HG02798 (cell line): ENCODE measurements around the gene IFT80.

Source experiments
- ATAC-seq: cut with Tn5 transposase; IDR thresholded peaks from one replicate; pipeline ENCODE4 v1.9.1; 2021; ENCODE audit warnings: mild to moderate bottlenecking; ENCODE audit not compliant: unreplicated experiment, poor library complexity

IFT80 gene

DNA sequence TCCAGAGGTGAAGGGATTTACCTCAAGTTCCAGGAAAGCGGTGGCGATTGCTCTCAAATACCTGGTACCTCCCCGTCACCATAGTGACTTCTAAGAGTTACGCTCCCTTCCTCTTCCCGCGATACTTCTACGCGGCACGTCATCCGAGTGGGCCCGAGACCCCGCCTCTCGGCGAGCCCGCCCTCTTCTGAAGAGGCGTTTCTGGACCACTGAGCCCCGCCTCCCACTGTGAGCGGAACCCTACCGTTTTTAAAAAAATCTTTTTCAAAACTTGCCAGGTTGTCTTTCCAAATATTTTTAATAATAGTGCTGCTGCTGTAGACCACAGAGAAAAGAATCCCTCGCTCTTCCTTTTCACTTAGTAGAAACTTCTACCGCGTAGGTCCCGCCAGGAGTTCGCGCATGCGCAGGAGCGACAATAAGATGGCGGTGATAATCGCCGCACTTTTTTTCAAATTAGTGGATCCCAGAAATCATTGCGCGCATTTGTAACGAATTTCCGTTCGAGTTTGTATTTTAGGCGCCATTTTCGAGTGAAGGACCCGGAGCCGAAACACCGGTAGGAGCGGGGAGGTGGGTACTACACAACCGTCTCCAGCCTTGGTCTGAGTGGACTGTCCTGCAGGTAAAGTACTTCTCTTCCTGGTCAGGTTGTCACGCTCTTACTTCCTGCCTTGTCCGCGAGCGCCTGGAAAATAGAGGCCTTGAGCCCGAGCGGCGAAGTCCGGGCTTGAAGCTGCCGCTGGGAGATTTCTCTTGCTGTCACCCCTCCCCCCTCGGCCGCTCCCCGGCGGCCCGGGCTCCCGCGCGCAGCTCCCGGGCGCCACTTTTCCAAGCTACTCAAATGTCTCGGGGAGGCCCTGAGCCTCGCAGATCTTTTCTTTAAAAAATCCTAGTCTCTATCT lies at the start of gene IFT80, which contains the start of gene SMC4:
Gene IFT80 (minus strand): TSS at position 101 of the 905 bp plus-strand sequence. CDS start 14,625 bp downstream, outside the sequence.
Gene SMC4 (plus strand): TSS at position 526 of the 905 bp plus-strand sequence. CDS start 1,177 bp downstream, outside the sequence.
- ATAC-seq, result peak; percentile 93

DNA sequence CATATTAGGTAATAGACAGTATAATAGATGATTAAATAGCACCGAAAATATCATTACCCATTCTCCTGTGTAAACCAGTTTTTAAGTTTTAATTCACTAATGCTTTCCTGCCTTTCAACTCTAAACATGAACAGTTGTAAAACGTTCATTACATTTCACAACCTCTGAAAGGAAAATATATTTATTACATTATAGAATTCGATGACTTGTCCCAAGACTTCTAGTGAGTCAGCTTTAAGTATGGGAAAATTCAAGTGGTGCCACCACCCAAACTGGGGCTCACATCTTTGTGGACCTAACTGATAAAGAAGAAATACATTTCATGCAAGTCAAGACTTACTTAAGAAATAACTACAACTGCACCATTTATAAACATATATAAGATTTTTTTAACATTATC lies 48.5 kb upstream of the IFT80 start:
- no peak for ATAC-seq

DNA sequence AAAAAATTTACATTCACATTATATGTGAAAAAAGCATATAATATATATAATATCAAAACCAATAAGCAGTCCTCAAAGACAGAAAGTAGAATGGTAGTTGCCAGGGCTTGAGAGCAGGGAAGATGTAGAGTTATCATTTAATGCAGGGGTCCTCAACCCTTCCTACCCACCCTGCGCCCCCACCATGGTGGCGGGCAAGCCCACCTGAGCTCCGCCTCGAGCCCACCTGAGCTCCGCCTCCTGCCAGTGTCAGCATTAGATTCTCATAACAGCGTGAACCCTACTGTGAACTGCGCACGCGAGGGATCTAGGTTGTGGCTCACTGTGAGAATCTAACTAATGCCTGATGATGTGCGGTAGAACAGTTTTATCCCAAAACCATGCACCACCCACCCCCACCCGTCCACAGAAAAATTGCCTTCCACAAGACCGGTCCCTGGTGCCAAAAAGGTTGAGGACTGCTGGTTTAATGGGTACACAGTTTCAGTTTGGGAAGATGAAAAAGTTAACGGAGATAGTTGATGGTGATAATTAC lies 47.6 kb upstream of the IFT80 start:
- ATAC-seq, result no peak

DNA sequence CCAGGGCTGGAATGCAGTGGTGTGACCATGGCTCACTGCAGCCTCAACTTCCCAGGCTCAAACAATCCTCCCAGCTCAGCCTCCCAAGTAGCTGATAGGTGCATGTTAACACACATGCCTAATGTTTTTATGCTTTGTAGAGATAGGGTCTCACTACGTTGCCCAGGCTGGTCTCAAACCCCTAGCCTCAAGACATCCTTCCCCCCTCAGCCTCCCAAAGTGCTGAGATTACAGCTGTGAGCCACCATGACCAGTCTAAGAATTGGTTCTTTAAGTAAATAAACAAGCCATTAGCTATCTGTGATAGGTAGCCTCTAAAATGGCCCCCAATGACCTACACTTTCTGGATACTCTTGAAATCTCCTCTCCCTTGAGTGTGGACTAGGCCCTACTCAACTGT lies 46.8 kb upstream of the IFT80 start:
- no peak for ATAC-seq

DNA sequence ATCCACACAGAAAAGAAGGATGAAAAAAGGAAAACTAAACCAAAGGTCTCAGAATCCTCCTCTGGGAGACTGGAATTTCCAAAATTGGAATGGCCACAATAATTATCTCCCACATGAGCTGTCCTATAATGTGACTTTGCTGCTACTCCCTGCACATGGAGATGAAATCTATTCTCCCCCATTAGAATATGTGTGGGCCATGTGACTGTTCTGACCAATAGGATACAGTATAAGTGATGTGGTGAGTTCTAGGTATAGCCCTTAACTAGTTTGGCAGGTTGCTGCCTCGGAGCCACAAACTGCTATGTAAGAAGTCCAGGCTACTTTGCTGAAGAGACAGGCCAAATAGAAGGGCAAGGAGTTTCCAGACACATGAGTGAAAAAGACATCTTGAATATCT lies 45.4 kb upstream of the IFT80 start:
- no peak for ATAC-seq

DNA sequence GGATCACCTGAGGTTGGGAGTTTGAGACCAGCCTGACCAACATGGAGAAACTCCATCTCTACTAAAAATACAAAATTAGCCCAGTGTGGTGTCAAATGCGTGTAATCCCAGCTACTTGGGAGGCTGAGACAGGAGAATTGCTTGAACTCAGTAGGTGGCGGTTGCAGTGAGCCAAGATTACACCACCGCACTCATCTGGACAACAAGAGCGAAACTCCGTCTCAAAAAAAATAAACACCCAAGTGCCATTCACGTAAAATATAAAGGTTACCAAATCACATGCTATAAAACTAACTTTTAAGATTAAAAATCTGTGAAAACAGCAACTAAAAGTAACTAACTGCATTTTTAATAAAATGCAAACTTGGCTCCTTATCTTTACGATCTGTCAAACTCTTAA lies 41.7 kb upstream of the IFT80 start:
- no peak for ATAC-seq

DNA sequence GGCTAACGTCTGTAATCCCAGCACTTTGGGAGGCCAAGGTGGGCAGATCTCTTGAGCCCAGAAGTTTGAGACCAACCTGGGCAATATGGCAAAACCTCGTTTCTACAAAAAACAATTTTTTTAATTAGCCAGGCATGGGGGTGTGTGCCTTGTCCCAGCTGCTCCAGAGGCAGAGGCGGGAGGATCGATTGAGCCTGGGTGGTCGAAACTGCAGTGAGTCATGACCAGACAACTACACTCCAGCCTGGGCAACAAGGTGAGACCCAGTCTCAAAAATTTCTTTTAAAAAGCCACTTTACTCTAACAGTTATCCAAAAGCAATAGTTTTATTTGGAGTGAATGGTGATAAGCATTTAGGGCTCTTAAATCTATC lies 38.0 kb upstream of the IFT80 start:
- no peak for ATAC-seq

DNA sequence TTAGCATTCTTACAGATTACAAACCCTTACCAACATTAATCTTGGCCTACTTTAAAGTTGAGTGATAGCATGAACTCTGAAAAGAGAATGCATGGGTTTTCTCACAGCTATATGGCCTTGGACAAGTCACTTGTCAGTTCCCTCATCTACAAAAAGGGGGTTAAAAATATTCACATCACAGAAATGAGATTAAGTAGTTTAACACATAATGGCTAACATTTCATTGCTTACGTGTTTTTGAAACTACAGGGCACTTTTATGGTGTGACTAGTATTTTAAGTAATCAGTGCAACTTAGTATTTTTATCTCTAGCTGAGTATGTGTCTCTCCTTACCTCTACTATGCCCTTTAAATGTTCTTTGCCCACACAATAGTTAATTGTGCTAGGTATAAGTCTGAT lies 36.7 kb upstream of the IFT80 start:
- no peak for ATAC-seq

DNA sequence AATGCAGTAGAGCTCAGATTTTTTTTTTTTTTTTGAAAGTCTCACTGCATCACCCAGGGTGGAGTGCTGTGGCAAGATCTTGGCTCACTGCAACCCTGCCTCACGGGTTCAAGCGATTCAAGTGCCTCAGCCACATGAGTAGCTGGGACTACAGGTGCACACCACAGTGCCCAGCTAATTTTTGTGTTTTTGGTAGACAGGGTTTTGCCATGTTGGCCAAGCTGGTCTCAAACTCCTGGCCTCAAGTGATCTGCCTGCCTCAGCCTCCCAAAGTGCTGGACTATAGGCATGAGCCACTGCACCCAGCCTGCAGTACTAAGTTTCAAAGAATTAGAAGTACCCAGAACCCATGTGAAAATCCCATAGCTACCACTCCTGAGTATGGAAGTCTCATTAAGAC lies 36.1 kb upstream of the IFT80 start:
- no peak for ATAC-seq

DNA sequence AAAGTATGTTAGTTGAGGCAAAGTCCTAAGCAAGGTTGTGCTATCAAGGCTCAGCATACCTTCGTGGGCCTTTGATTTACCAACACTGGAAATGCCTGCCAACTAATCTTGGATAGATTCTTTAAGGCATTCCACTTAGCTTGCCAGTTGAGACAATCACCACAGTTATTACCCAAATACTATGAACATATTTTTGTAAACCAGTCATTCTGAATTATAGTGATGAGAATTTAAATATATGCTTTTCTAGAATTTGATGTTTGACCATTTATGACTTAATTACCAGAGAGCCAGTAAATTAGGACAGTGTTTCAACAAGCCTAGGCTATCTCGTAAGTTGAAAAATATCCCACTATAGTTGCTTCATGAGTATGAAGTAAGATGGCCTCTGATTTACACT lies 35.0 kb upstream of the IFT80 start:
- ATAC-seq, result no peak

DNA sequence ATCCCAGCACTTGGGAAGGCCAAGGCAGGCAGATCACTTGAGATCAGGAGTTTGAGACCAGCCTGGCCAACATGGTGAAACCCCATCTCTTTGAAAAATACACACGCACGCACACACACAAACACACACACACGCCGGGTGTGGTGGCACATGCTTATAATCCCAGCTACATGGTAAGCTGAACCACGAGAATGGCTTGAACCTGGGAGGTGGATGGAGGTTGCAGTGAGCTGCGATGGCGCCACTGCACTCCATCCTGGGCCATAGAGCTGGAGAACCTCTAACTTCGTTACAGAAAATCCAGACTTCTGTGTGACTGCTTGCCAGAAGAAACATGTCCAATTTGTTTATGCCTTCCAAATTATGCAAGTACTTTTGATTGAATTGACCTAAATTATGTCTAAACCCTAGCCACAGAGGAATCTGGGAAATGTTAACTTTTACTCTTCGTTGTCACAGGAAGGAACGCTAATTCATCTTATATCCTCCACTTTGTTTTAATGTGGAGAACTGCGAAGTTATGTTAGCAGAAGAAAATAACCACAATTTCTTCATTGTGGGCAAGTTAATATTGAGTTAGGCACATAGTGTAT lies 28.9 kb upstream of the IFT80 start:
- ATAC-seq, result no peak

DNA sequence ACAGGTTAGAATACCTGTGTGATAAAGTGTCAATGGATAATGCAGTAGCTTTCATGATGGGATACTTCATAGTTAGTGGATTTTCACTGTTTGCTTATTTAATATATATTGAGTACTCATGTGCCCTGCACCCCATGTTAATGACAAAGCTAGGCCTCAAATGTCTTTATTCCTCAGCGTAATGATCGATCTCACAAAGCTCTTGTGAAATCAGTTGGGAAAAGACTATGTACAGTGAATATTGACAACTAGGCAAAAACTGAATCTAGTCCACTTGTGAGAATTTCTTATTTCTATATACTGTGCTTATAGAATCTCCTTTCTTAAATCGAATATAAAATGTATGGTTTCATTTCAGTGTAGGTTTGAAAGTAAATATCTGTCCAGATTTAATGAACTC lies 18.3 kb upstream of the IFT80 start:
- no peak for ATAC-seq

DNA sequence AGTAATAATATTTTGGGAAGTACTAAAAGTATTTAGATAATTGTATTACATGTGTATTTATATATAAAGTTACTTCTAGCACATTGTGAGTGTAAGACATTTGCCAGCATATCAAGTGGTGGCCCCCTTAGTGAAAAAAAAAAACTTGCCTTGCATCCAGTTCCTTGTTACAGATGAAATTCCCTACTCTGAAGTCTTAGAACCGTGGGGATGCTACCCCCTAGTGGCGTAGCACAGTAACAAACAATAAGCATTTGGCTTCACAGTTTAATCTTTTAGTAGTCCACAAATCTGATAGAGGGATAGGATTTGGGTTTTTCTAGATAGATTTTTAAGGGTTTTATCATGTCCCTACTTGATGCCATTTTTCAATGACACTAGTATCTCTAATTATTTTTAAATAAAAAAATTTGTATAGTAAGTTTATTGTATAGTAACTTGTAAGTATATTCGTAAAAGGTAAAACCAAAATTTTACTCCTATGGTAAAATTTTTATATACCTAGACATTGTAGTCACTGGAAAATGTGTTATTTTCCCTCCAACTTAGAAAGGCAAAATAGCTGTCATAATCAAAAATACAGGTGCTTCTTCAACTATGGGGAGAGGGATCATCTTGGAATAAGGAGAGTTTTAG lies 14.7 kb upstream of the IFT80 start:
- peak; percentile 84 for ATAC-seq

DNA sequence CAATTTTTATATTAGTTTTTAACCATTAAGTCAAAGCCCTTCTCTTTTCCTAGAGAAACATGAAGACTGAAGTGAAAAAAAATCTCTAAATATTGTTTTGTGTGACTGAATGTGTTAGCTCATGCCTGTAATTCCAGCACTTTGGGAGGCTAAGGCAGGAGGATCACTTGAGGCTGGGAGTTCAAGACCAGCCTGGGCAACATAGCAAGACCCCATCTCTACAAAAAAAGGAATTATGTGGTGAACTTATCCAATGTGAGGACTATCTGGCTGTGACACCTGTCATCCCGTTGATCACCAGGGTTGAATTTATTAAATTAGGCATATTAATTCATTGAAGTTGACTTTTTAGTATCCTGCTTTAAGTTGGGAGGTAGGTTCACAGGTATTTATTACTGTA lies 13.5 kb upstream of the IFT80 start:
- ATAC-seq, result no peak

DNA sequence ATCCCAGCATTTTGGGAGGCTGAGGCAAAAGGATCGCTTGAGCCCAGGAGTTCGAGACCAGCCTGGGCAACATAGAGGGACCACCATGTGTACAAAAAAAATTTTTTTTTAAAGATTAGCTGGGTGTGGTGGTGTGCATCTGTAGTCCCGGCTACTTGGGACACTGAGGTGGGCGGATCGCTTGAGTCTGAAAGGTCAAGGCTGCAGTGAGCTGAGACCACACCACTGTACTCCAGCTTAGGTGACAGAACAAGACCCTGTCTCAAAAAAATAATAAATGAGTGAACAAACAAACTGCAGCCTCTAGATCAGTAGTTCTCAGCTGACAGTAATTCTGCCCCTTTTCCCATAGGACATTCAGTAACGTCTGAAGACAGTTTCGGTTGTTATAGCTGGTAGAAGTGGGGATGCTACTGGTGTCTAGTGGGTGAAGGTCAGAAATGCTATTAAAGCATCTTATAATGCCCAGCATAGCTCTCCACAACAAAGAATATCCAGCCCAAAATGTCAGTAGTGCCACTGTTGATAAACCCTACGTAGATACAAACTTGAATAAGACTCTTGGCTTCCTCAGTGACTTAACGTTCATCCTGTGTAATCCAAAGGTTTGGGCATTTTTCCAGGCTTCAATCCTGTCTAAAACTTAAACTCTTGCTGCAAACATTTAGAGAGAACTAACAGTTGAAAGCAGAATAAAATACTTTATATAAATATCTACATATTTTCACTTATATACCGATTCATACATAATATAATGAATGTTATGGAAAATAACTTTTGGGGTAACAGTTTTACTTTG lies 11.0 kb upstream of the IFT80 start:
- no peak for ATAC-seq

DNA sequence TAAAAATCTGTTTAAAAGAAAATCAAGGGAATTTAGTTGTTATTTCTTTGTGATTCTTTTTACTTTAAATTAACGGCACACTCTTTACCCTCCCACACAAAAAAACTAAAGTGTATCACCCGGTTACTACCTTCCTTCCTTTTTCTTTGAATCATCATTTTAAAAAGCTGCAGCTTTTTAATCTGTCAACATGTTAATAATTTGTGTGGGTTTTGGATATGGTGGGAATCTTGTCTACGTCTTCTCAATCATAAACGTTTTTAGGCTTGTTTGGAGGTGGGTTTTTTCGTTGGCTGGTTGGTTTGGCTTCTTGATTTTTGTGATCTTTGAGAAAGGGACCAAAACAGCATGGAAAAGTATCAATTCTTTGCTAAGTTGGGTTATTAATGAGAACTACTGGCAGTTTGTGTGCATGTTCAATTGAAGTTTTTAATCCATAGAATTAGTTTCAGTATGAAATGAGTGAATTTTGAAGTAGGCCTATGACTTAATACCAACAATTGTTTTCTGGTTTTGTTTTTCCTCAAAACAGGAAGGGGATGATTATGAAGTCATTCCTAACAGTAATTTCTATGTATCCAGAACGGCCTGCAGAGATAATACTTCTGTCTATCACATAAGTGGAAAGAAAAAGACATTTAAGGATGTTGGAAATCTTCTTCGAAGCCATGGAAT lies 4.9 kb upstream of the IFT80 start:
- ATAC-seq, result no peak

DNA sequence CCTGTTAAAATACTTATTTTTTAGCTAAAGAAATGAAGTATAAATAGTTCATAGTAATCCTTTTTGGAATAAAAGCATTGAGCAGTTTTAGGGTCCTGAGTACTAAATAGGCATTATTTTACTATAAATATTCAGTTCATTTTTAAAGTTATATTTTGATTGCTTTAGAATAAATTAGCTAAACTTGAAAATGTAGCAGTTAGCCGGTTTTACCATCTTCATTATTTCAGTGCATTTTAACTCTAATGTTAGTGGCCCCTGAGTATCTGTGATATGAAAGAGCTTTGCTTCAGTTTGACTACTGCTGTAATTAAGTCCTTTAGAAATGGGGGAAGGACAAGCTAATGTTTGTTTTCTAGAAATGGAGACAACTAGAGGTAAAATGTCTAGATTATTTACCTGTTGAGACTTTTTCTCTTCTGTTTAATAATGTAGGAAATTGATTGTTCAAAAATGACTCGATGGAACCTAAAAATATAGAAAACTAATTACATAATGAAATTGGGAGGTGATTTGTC lies 4.1 kb upstream of the IFT80 start:
- no peak for ATAC-seq

DNA sequence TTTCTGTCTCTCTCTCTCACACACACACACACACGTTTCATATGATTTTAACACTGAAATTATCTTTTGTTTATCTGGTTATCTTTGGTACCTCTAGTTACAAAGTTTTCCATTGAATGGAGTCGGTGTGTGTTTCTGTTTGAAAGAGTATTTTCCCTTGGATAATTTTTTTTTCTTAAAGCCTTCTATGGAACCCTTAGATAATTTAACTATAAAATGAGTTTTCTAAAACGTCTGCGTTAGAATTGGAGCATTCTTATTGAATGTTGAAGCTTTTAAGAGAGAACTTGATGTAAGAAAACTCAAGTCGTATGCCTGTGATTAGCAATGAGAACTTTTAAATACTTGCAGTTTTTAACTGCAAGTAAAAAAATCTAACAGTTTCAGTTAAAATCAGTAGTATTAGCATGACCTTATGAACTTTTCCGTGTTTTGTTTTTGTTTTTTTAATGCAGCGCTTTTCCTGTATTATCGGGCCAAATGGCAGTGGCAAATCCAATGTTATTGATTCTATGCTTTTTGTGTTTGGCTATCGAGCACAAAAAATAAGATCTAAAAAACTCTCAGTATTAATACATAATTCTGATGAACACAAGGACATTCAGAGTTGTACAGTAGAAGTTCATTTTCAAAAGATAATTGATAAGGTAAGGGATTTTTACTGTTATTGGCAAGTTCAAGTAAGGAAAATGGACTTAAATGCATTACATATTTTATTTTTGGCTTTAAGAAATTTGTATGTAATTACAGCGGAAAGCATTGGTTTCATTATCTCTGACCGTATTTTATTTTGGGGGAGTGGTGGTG lies 3.4 kb upstream of the IFT80 start:
- no peak for ATAC-seq
